Rectal smooth muscle tissue (tissue), 1 donor: ENCODE measurements around the gene SERPINA1.

Experiments used
- H3K27ac ChIP-seq: one replicate; pipeline ENCODE4 v1.7.0; 2013; ENCODE audit warnings: low read depth, low read length, inconsistent platforms
- H3K27me3 ChIP-seq: one replicate; pipeline ENCODE4 v1.7.0; 2013; ENCODE audit warnings: low read length; ENCODE audit not compliant: control insufficient read depth, insufficient read depth
- H3K36me3 ChIP-seq: one replicate; pipeline ENCODE4 v1.7.0; 2013; ENCODE audit warnings: low read length; ENCODE audit not compliant: control insufficient read depth, insufficient read depth
- H3K4me1 ChIP-seq: one replicate; pipeline ENCODE4 v1.7.0; 2013; ENCODE audit warnings: low read length; ENCODE audit not compliant: control insufficient read depth, insufficient read depth
- H3K4me3 ChIP-seq: one replicate; pipeline ENCODE4 v1.7.0; 2013; ENCODE audit warnings: low read length
- H3K9ac ChIP-seq: one replicate; pipeline ENCODE4 v1.7.0; 2013; ENCODE audit warnings: low read length

The SERPINA1 gene

GRCh38 chr14:94343238-94344005 is 45.0 kb downstream of the SERPINA1 start:
- Histone ChIP-seq H3K9ac (no peak overlapping the region), H3K27me3 (no peaks in the 10 kb centered on the region), H3K4me3 (no peak overlapping the region), H3K4me1 (no peaks in the 10 kb centered on the region), H3K36me3 (no peaks in the 10 kb centered on the region), H3K27ac (no peak overlapping the region)

- no peaks in the 10 kb centered on the region for H3K27me3 ChIP-seq
- H3K4me1 ChIP-seq: no peaks in the 10 kb centered on the region
- no peak overlapping the region for H3K27ac ChIP-seq
- no peak overlapping the region for H3K9ac ChIP-seq
- no peak overlapping the region for H3K4me3 ChIP-seq
- H3K36me3 ChIP-seq: no peaks in the 10 kb centered on the region
Observed at GRCh38 chr14:94342334-94342934, 46.0 kb downstream of the SERPINA1 start.

- Histone ChIP-seq H3K4me3 (no peak overlapping the region), H3K27ac (no peak overlapping the region), H3K4me1 (no peaks in the 10 kb centered on the region), H3K36me3 (no peaks in the 10 kb centered on the region), H3K9ac (no peak overlapping the region), H3K27me3 (no peaks in the 10 kb centered on the region)
Observed at GRCh38 chr14:94341656-94342333, 46.6 kb downstream of the SERPINA1 start.

GRCh38 chr14:94340533-94340932 is 47.9 kb downstream of the SERPINA1 start:
- Histone ChIP-seq H3K27me3 (no peaks in the 10 kb centered on the region), H3K36me3 (no peaks in the 10 kb centered on the region), H3K9ac (no peak overlapping the region), H3K4me1 (no peaks in the 10 kb centered on the region), H3K27ac (no peak overlapping the region), H3K4me3 (no peak overlapping the region)

- no peaks in the 10 kb centered on the region for H3K36me3 ChIP-seq
- no peak overlapping the region for H3K9ac ChIP-seq
- no peak overlapping the region for H3K4me3 ChIP-seq
- H3K27me3 ChIP-seq: no peaks in the 10 kb centered on the region
- no peaks in the 10 kb centered on the region for H3K4me1 ChIP-seq
- no peak overlapping the region for H3K27ac ChIP-seq
Observed at GRCh38 chr14:94338023-94338422, 50.4 kb downstream of the SERPINA1 start.

GRCh38 chr14:94337274-94337673 is 51.1 kb downstream of the SERPINA1 start:
- Histone ChIP-seq H3K4me1 (no peaks in the 10 kb centered on the region), H3K27ac (no peak overlapping the region), H3K9ac (no peak overlapping the region), H3K4me3 (no peak overlapping the region), H3K36me3 (no peaks in the 10 kb centered on the region), H3K27me3 (no peaks in the 10 kb centered on the region)

GRCh38 chr14:94334872-94335271 is 53.5 kb downstream of the SERPINA1 start:
- Histone ChIP-seq H3K9ac (no peak overlapping the region), H3K36me3 (no peaks in the 10 kb centered on the region), H3K4me1 (no peaks in the 10 kb centered on the region), H3K27me3 (no peaks in the 10 kb centered on the region), H3K4me3 (no peak overlapping the region), H3K27ac (no peak overlapping the region)

GRCh38 chr14:94332587-94332986 is 55.8 kb downstream of the SERPINA1 start:
- no peak overlapping the region for H3K9ac ChIP-seq
- no peaks in the 10 kb centered on the region for H3K4me1 ChIP-seq
- H3K36me3 ChIP-seq: no peaks in the 10 kb centered on the region
- H3K4me3 ChIP-seq: no peak overlapping the region
- H3K27me3 ChIP-seq: no peaks in the 10 kb centered on the region
- no peak overlapping the region for H3K27ac ChIP-seq

GRCh38 chr14:94332063-94332583 is 56.3 kb downstream of the SERPINA1 start:
- H3K4me3 ChIP-seq: no peak overlapping the region
- no peak overlapping the region for H3K9ac ChIP-seq
- H3K27me3 ChIP-seq: no peaks in the 10 kb centered on the region
- H3K27ac ChIP-seq: no peak overlapping the region
- no peaks in the 10 kb centered on the region for H3K36me3 ChIP-seq
- H3K4me1 ChIP-seq: no peaks in the 10 kb centered on the region

GRCh38 chr14:94331462-94331861 is 56.9 kb downstream of the SERPINA1 start:
- H3K36me3 ChIP-seq: no peaks in the 10 kb centered on the region
- H3K9ac ChIP-seq: no peak overlapping the region
- H3K4me3 ChIP-seq: no peak overlapping the region
- no peaks in the 10 kb centered on the region for H3K4me1 ChIP-seq
- H3K27me3 ChIP-seq: no peaks in the 10 kb centered on the region
- H3K27ac ChIP-seq: no peak overlapping the region

- Histone ChIP-seq H3K27ac (no peak overlapping the region), H3K9ac (no peak overlapping the region)
Observed at GRCh38 chr14:94330857-94331256, 57.5 kb downstream of the SERPINA1 start.

GRCh38 chr14:94330432-94330831 is 58.0 kb downstream of the SERPINA1 start:
- Histone ChIP-seq H3K27ac (no peak overlapping the region), H3K9ac (no peak overlapping the region), H3K4me1 (no peaks in the 10 kb centered on the region), H3K27me3 (no peaks in the 10 kb centered on the region), H3K4me3 (no peak overlapping the region), H3K36me3 (no peaks in the 10 kb centered on the region)

More at GRCh38 chr14:94330857-94331256, 57.5 kb downstream of the SERPINA1 start:
- Histone ChIP-seq H3K4me1 (no peaks in the 10 kb centered on the region), H3K4me3 (no peak overlapping the region), H3K27me3 (no peaks in the 10 kb centered on the region), H3K36me3 (no peaks in the 10 kb centered on the region)
